SK-N-SH treated with all-trans-retinoic acid at 6 μM for 48 hours (cell line): ENCODE results near the gene MESD.

ENCODE experiments used
- ATAC-seq: fragments of 200-7000 bp; cut with Tn5 transposase; 3 replicates; pipeline ENCODE4 v1.9.1; 2020; ENCODE audit warnings: mild to moderate bottlenecking, moderate library complexity
- ARNTL ChIP-seq: fragments of 450-650 bp; formaldehyde crosslinking; IDR thresholded peaks from 2 replicates; pipeline ENCODE4 v1.5.0; 2020; ENCODE audit warnings: low read depth, mild to moderate bottlenecking, moderate library complexity, borderline replicate concordance
- BACH2 ChIP-seq: fragments of 250-450 bp; sonication (Bioruptor Pico); IDR thresholded peaks from 2 replicates; pipeline ENCODE4 v1.9.0; 2021; ENCODE audit warnings: mild to moderate bottlenecking, borderline replicate concordance
- CREB5 ChIP-seq: fragments of 250-450 bp; sonication (Bioruptor Pico); IDR thresholded peaks from 2 replicates; pipeline ENCODE4 v1.5.1; 2020; ENCODE audit warnings: low read depth, mild to moderate bottlenecking, moderate library complexity
- CSDC2 ChIP-seq: fragments of 250-450 bp; sonication (Bioruptor Pico); IDR thresholded peaks from 2 replicates; pipeline ENCODE4 v1.5.0; 2020; ENCODE audit warnings: mild to moderate bottlenecking, moderate library complexity
- CSRNP3 ChIP-seq: fragments of 250-450 bp; sonication (Bioruptor Pico); IDR thresholded peaks from 2 replicates; pipeline ENCODE4 v1.5.1; 2021; ENCODE audit warnings: mild to moderate bottlenecking, moderate library complexity
- ISL1 ChIP-seq: fragments of 250-450 bp; sonication (Bioruptor Pico); IDR thresholded peaks from 2 replicates; pipeline ENCODE4 v2.1.2; 2022; ENCODE audit warnings: mild to moderate bottlenecking, moderate library complexity
- OSR1 ChIP-seq: fragments of 250-450 bp; sonication (Bioruptor Pico); IDR thresholded peaks from 2 replicates; pipeline ENCODE4 v1.8.0; 2022; ENCODE audit warnings: moderate library complexity, mild to moderate bottlenecking, inconsistent platforms
- PATZ1 ChIP-seq: fragments of 250-450 bp; sonication (Bioruptor Pico); IDR thresholded peaks from 2 replicates; pipeline ENCODE4 v1.8.0; 2020; ENCODE audit warnings: mild to moderate bottlenecking, moderate library complexity, borderline replicate concordance
- POU6F1 ChIP-seq: fragments of 250-450 bp; sonication (Bioruptor Pico); IDR thresholded peaks from 2 replicates; pipeline ENCODE4 v1.8.0; 2021; ENCODE audit warnings: low read depth, mild to moderate bottlenecking, moderate library complexity, borderline replicate concordance
- PPARA ChIP-seq: fragments of 250-450 bp; sonication (Bioruptor Pico); IDR thresholded peaks from 2 replicates; pipeline ENCODE4 v1.5.0; 2020; ENCODE audit warnings: mild to moderate bottlenecking, borderline replicate concordance
- RARB ChIP-seq: fragments of 250-450 bp; sonication (Bioruptor Pico); IDR thresholded peaks from 2 replicates; pipeline ENCODE4 v1.8.0; 2021; ENCODE audit warnings: mild to moderate bottlenecking, moderate library complexity
- SNAI2 ChIP-seq: fragments of 250-450 bp; sonication (Bioruptor Pico); IDR thresholded peaks from 2 replicates; pipeline ENCODE4 v1.5.0; 2020; ENCODE audit warnings: mild to moderate bottlenecking, moderate library complexity
- TCF4 ChIP-seq: fragments of 250-450 bp; sonication (Bioruptor Pico); IDR thresholded peaks from 2 replicates; pipeline ENCODE4 v1.8.0; 2021; ENCODE audit warnings: mild to moderate bottlenecking, moderate library complexity, borderline replicate concordance
- TOX ChIP-seq: fragments of 250-450 bp; sonication (Bioruptor Pico); IDR thresholded peaks from 2 replicates; pipeline ENCODE4 v1.8.0; 2021; ENCODE audit warnings: mild to moderate bottlenecking, moderate library complexity, borderline replicate concordance
- TSHZ2 ChIP-seq: fragments of 250-450 bp; sonication (Bioruptor Pico); IDR thresholded peaks from 2 replicates; pipeline ENCODE4 v1.5.0; 2020; ENCODE audit warnings: mild to moderate bottlenecking, moderate library complexity
- ZC3H10 ChIP-seq: fragments of 250-450 bp; sonication (Bioruptor Pico); IDR thresholded peaks from 2 replicates; pipeline ENCODE4 v1.5.1; 2021; ENCODE audit warnings: mild to moderate bottlenecking, moderate library complexity
- ZFP3 ChIP-seq: fragments of 250-450 bp; sonication (Bioruptor Pico); IDR thresholded peaks from 2 replicates; pipeline ENCODE4 v1.5.0; 2020; ENCODE audit warnings: mild to moderate bottlenecking, moderate library complexity
- ZFP30 ChIP-seq: fragments of 450-650 bp; formaldehyde crosslinking; IDR thresholded peaks from 2 replicates; pipeline ENCODE4 v1.5.0; 2022; ENCODE audit warnings: mild to moderate bottlenecking, moderate library complexity
- ZNF70 ChIP-seq: fragments of 450-650 bp; formaldehyde crosslinking; IDR thresholded peaks from 2 replicates; pipeline ENCODE4 v1.5.0; 2020; ENCODE audit warnings: mild to moderate bottlenecking, moderate library complexity
- ZNF8 ChIP-seq: fragments of 450-650 bp; formaldehyde crosslinking; IDR thresholded peaks from 2 replicates; pipeline ENCODE4 v1.5.0; 2020; ENCODE audit warnings: mild to moderate bottlenecking, moderate library complexity

Gene MESD

GRCh38 chr15:80991421-80991820, 1.8 kb upstream of the MESD start:
- ATAC-seq: no peak

GRCh38 chr15:80990955-80991354, 1.3 kb upstream of the MESD start:
- TF ChIP-seq ZNF8 (CRISPR knock-in tag): no peak
- TF ChIP-seq CSDC2: no peak
- no peak for TF ChIP-seq ZFP3 (CRISPR knock-in tag)
- TF ChIP-seq BACH2 (CRISPR knock-in tag): no peak
- no peak for TF ChIP-seq TOX
- TF ChIP-seq CREB5 (CRISPR knock-in tag): no peak
- no peak for TF ChIP-seq SNAI2 (CRISPR knock-in tag)
- TF ChIP-seq CSRNP3 (CRISPR knock-in tag): no peak
- no peak for TF ChIP-seq POU6F1
- no peak for TF ChIP-seq TSHZ2 (CRISPR knock-in tag)
- no peak for TF ChIP-seq ARNTL (CRISPR knock-in tag)
- TF ChIP-seq TCF4 (CRISPR knock-in tag): no peak
- TF ChIP-seq ISL1: no peak
- no peak for ATAC-seq

More at GRCh38 chr15:80991421-80991820, 1.8 kb upstream of the MESD start:
- no peak for TF ChIP-seq ZC3H10
- TF ChIP-seq ISL1: no peak
- TF ChIP-seq OSR1 (CRISPR knock-in tag): no peak

GRCh38 chr15:80989081-80989517, 520 bp downstream of the MESD start:
- peak; percentile 39 for ATAC-seq
- no peak for TF ChIP-seq ZNF70 (CRISPR knock-in tag)

GRCh38 chr15:80988148-80988796, 1.3 kb downstream of the MESD start:
- TF ChIP-seq RARB (no peak), ARNTL (CRISPR knock-in tag) (no peak), ZFP3 (CRISPR knock-in tag) (no peak), ISL1 (no peak), TOX (no peak), TSHZ2 (CRISPR knock-in tag) (no peak), TCF4 (CRISPR knock-in tag) (no peak), CREB5 (CRISPR knock-in tag) (no peak), PPARA (no peak), PATZ1 (CRISPR knock-in tag) (no peak), ZFP30 (no peak), SNAI2 (CRISPR knock-in tag) (no peak), CSRNP3 (CRISPR knock-in tag) (no peak), OSR1 (CRISPR knock-in tag) (no peak)
- ATAC-seq: no peak
